ENCODE results near the gene SLC5A11.

DNA sequence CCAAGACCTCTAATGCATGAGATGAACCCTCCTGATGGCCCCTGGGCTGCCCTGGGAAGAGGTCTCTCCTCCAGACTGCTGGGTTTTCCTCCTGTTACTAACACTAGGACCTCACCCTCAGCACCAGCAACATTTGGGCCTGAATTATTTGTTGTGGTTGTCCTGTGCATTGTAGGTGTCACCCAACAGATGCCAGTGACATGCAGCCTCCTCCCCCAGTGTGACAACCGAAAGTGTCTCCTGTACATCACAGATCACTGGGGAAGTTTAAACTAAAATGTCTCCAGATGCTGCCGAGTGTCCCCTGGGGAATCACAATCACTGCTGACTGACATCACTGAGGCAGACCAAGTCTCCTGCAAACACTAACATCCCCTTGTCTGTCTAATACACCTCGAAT is 74.8 kb downstream of the SLC5A11 start:
- no peak for TF ChIP-seq POLR2A (IDR thresholded peaks at IDR 0.05)
- TF ChIP-seq, protein P1, sequence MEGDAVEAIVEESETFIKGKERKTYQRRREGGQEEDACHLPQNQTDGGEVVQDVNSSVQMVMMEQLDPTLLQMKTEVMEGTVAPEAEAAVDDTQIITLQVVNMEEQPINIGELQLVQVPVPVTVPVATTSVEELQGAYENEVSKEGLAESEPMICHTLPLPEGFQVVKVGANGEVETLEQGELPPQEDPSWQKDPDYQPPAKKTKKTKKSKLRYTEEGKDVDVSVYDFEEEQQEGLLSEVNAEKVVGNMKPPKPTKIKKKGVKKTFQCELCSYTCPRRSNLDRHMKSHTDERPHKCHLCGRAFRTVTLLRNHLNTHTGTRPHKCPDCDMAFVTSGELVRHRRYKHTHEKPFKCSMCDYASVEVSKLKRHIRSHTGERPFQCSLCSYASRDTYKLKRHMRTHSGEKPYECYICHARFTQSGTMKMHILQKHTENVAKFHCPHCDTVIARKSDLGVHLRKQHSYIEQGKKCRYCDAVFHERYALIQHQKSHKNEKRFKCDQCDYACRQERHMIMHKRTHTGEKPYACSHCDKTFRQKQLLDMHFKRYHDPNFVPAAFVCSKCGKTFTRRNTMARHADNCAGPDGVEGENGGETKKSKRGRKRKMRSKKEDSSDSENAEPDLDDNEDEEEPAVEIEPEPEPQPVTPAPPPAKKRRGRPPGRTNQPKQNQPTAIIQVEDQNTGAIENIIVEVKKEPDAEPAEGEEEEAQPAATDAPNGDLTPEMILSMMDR (IDR thresholded peaks at IDR 0.05) = no peak

Data from testis (tissue), 2 donors.